AG04450 (cell line): ENCODE results near the gene EEF2. TPM values are rescaled to one million over a fixed set of nuclear protein-coding genes. Genes with fewer than 3 reads are reported as not detected.
"Not testable (repeated sequence)": the region's sequence is repeated elsewhere in the genome, so short reads cannot be mapped to it uniquely, and the experiment has no call there.

ENCODE experiments used
- CTCF ChIA-PET: fragments of 300-600, 350-600 bp; formaldehyde crosslinking; extraction: SDS; loops from one replicate; lab custom pipeline; 2022; ENCODE audit warnings: antibody characterized with exemption, inconsistent platforms; lab: Charles Lee
- POLR2A ChIA-PET: fragments of 350-600 bp; formaldehyde crosslinking; extraction: SDS; loops from one replicate; lab custom pipeline; 2021; ENCODE audit warnings: antibody characterized with exemption, inconsistent platforms; lab: Yijun Ruan, JAX
- DNase-seq: peaks from one replicate; pipeline ENCODE4 v3.0.0-alpha.2; 2011; ENCODE audit warnings: low read depth, low spot score
- H3K27ac ChIP-seq: one replicate; pipeline ENCODE4 v1.5.1; 2012; ENCODE audit warnings: low read depth, low read length, control low read depth
- H3K27me3 ChIP-seq: one replicate; pipeline ENCODE4 v1.6.0; 2012; ENCODE audit warnings: low read length; ENCODE audit not compliant: control insufficient read depth, insufficient read depth
- H3K4me3 ChIP-seq: 2 replicates; pipeline ENCODE4 v1.5.1; 2011; ENCODE audit warnings: mild to moderate bottlenecking, low read depth, low read length, control low read depth
- H3K9me3 ChIP-seq: 2 replicates; pipeline ENCODE4 v1.5.1; 2012; ENCODE audit warnings: low read length; ENCODE audit not compliant: control insufficient read depth, insufficient read depth
- CTCF ChIP-seq: IDR thresholded peaks from 2 replicates; pipeline ENCODE4 v1.5.1; 2011; ENCODE audit warnings: low read depth, low read length, control low read depth, inconsistent platforms
- polyA plus RNA-seq: library from polyadenylated mRNA; depleted of rRNA; stranded (reverse); fragments of >200 nt; gene quantifications from 2 replicates; pipeline ENCODE4 v1.2.3, GENCODE V29; 2011

The EEF2 gene
- polyA plus RNA-seq, 1 experiment: 1,648 TPM

GRCh38 chr19:3950871-3951861 is 34.1 kb downstream of the EEF2 start:
- DNase-seq: no peak
- no peaks in the 10 kb centered on the region for H3K27me3 ChIP-seq
- no peaks in the 10 kb centered on the region for H3K9me3 ChIP-seq
- H3K27ac ChIP-seq: no peak overlapping the region
- H3K4me3 ChIP-seq: no peak overlapping the region
- no peak for TF ChIP-seq CTCF
- ChIA-PET CTCF (no interaction called here), POLR2A (interaction anchor here (0.6 to 1.6 kb wide), 2 partner anchors 17 to 34 kb away, joined by 3 to 5 read pairs; partner anchors contain the start of gene EEF2)

- no peak for TF ChIP-seq CTCF
- H3K9me3 ChIP-seq: no peaks in the 10 kb centered on the region
- no peak for DNase-seq
- POLR2A ChIA-PET: interaction anchor here (1.1 kb wide), 1 partner anchor 19 kb away, joined by 5 read pairs; no protein-coding TSS in a partner anchor
- H3K27ac ChIP-seq: no peak overlapping the region
- H3K4me3 ChIP-seq: no peak overlapping the region
- CTCF ChIA-PET: no interaction called here
- no peaks in the 10 kb centered on the region for H3K27me3 ChIP-seq
These were observed 35.0 kb downstream of the EEF2 start for GRCh38 chr19:3949997-3950859.

DNA sequence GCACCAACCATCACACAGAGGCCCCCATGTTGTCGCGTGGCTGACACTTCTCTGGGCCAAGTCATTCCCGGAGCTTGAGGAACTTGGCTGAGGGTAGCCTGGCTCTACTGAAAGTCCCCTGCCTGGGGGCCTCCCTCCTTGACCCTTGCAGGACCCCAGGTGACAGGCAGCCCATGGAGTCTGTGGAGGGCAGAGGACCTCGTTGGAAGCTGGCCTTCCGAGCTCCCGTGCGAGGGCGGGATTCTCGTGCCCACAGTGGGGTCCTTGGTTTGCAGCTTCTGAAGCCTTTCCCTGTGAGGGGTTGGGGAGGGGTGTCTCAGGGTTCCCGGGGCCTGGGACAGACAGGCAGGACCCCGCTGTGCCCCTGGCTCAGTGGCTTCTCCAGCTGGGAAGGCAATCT is 36.0 kb downstream of the EEF2 start:
- H3K27ac ChIP-seq: no peak overlapping the region
- CTCF ChIA-PET: no interaction called here
- no peak for DNase-seq
- POLR2A ChIA-PET: interaction anchor here (1.1 kb wide), 1 partner anchor 20 kb away, joined by 5 read pairs; no protein-coding TSS in a partner anchor
- H3K4me3 ChIP-seq: no peak overlapping the region
- no peak for TF ChIP-seq CTCF
- no peaks in the 10 kb centered on the region for H3K27me3 ChIP-seq
- no peaks in the 10 kb centered on the region for H3K9me3 ChIP-seq

GRCh38 chr19:3947316-3947933 is 37.8 kb downstream of the EEF2 start:
- not testable (repeated sequence) for DNase-seq, H3K27ac ChIP-seq, H3K9me3 ChIP-seq, H3K4me3 ChIP-seq, H3K27me3 ChIP-seq
- ChIA-PET POLR2A (interaction anchor here (1.0 kb wide), 1 partner anchor 22 kb away, joined by 5 read pairs; no protein-coding TSS in a partner anchor), CTCF (interaction anchor here (0.7 kb wide), 1 partner anchor 9 kb away, joined by 9 read pairs; no protein-coding TSS in a partner anchor)

- POLR2A ChIA-PET: no interaction called here
- H3K27me3 ChIP-seq: no peaks in the 10 kb centered on the region
- TF ChIP-seq CTCF: no peak
- H3K27ac ChIP-seq: no peak overlapping the region
- DNase-seq: no peak
- no peak overlapping the region for H3K4me3 ChIP-seq
- H3K9me3 ChIP-seq: no peaks in the 10 kb centered on the region
- CTCF ChIA-PET: no interaction called here
These were observed 39.4 kb downstream of the EEF2 start for GRCh38 chr19:3945838-3946237.
